GM19452 (cell line): ENCODE results near the gene CLDN15.
A peak's percentile ranks its signal among the peaks of the same experiment; 100 is the strongest.
"Not testable (repeated sequence)": the region's sequence is repeated elsewhere in the genome, so short reads cannot be mapped to it uniquely, and the experiment has no call there.

Experiments used
- ATAC-seq: cut with Tn5 transposase; IDR thresholded peaks from one replicate; pipeline ENCODE4 v1.9.1; 2021; ENCODE audit not compliant: unreplicated experiment

The CLDN15 gene

GRCh38 chr7:101222275-101222830 is 15.2 kb downstream of the CLDN15 start:
- ATAC-seq: no peak

- ATAC-seq: no peak
These were observed 17.3 kb downstream of the CLDN15 start for GRCh38 chr7:101220295-101220694.

- ATAC-seq: no peak
These were observed 19.1 kb downstream of the CLDN15 start for GRCh38 chr7:101218236-101219125.

GRCh38 chr7:101217388-101218235 is 20.0 kb downstream of the CLDN15 start, which contains the start of the genes PLOD3 and ZNHIT1:
Gene PLOD3 (minus strand): TSS chr7:101217581. CDS start chr7:101217274, 307 bp downstream.
Gene ZNHIT1 (plus strand): TSS chr7:101218165. CDS start chr7:101218196, 31 bp downstream.
- peak; percentile 58 for ATAC-seq

- peak; percentile 30 for ATAC-seq
These were observed 20.7 kb downstream of the CLDN15 start for GRCh38 chr7:101216860-101217387.

GRCh38 chr7:101216001-101216859 is 21.4 kb downstream of the CLDN15 start:
- no peak for ATAC-seq

- ATAC-seq: no peak
These were observed 25.6 kb downstream of the CLDN15 start for GRCh38 chr7:101212014-101212413.

- ATAC-seq: no peak
These were observed 26.1 kb downstream of the CLDN15 start for GRCh38 chr7:101211501-101211900.

GRCh38 chr7:101210143-101210542 is 27.5 kb downstream of the CLDN15 start:
- ATAC-seq: no peak

GRCh38 chr7:101208794-101209193 is 28.8 kb downstream of the CLDN15 start:
- ATAC-seq: no peak

- no peak for ATAC-seq
These were observed 30.1 kb downstream of the CLDN15 start for GRCh38 chr7:101207459-101207858.

GRCh38 chr7:101206665-101207042 is 30.9 kb downstream of the CLDN15 start:
- ATAC-seq: no peak

- no peak for ATAC-seq
These were observed 31.5 kb downstream of the CLDN15 start for GRCh38 chr7:101205901-101206664.

- ATAC-seq: not testable (repeated sequence)
These were observed 33.6 kb downstream of the CLDN15 start for GRCh38 chr7:101203740-101204738.

GRCh38 chr7:101202603-101202918 is 35.0 kb downstream of the CLDN15 start:
- ATAC-seq: no peak

GRCh38 chr7:101201695-101202602 is 35.7 kb downstream of the CLDN15 start:
- no peak for ATAC-seq

GRCh38 chr7:101200862-101201599 is 36.6 kb downstream of the CLDN15 start, which contains the start of gene MOGAT3:
Gene MOGAT3 (minus strand): TSS chr7:101201036. CDS start chr7:101200854, 182 bp downstream.
- no peak for ATAC-seq
